H9 (cell line): ENCODE results near the gene KRT6A. TPM values are rescaled to one million over a fixed set of nuclear protein-coding genes. Genes with fewer than 3 reads are reported as not detected.

Experiments
- DNase-seq: peaks from one replicate; pipeline ENCODE4 v3.0.0-alpha.2; 2017
- H2AFZ ChIP-seq: one replicate; pipeline ENCODE4 v1.6.1; 2013; ENCODE audit warnings: mild to moderate bottlenecking, low read length, control low read depth, moderate library complexity
- H2AK5ac ChIP-seq: 2 replicates; pipeline ENCODE4 v1.6.1; 2013; ENCODE audit warnings: low read length, control low read depth, mixed read lengths; ENCODE audit not compliant: insufficient read length
- H2BK120ac ChIP-seq: one replicate; pipeline ENCODE4 v1.6.1; 2013; ENCODE audit warnings: low read depth, mild to moderate bottlenecking, low read length, control low read depth, inconsistent platforms; ENCODE audit not compliant: poor library complexity, severe bottlenecking
- H2BK12ac ChIP-seq: 2 replicates; pipeline ENCODE4 v1.6.1; 2013; ENCODE audit warnings: low read length, control low read depth, mixed read lengths, low read depth; ENCODE audit not compliant: insufficient read length
- H2BK15ac ChIP-seq: 2 replicates; pipeline ENCODE4 v1.6.1; 2013; ENCODE audit warnings: low read depth, low read length, control low read depth
- H2BK20ac ChIP-seq: one replicate; pipeline ENCODE4 v1.6.1; 2013; ENCODE audit warnings: low read depth, mild to moderate bottlenecking, low read length, control low read depth, inconsistent platforms; ENCODE audit not compliant: poor library complexity, severe bottlenecking
- H2BK5ac ChIP-seq: 2 replicates; pipeline ENCODE4 v1.6.1; 2013; ENCODE audit warnings: low read length, control low read depth, mixed read lengths; ENCODE audit not compliant: insufficient read length
- H3K14ac ChIP-seq: 2 replicates; pipeline ENCODE4 v1.6.1; 2013; ENCODE audit warnings: low read length, control low read depth; ENCODE audit not compliant: insufficient read depth
- H3K18ac ChIP-seq: 2 replicates; pipeline ENCODE4 v1.6.1; 2013; ENCODE audit warnings: low read depth, mild to moderate bottlenecking, mixed read lengths, low read length, control low read depth; ENCODE audit not compliant: insufficient read length
- H3K23ac ChIP-seq: 2 replicates; pipeline ENCODE4 v1.6.1; 2013; ENCODE audit warnings: low read length, control low read depth, mixed read lengths, low read depth; ENCODE audit not compliant: insufficient read length
- H3K23me2 ChIP-seq: 2 replicates; pipeline ENCODE4 v1.6.1; 2013; ENCODE audit warnings: low read depth, mild to moderate bottlenecking, mixed read lengths, low read length, control low read depth; ENCODE audit not compliant: insufficient read length, poor library complexity, severe bottlenecking
- H3K27ac ChIP-seq: 2 replicates; pipeline ENCODE4 v1.5.1; 2013; ENCODE audit warnings: low read length, control low read depth, mixed read lengths, low read depth; ENCODE audit not compliant: insufficient read length
- H3K27me3 ChIP-seq: 2 replicates; pipeline ENCODE4 v1.6.1; 2013; ENCODE audit warnings: low read length, control low read depth, inconsistent platforms; ENCODE audit not compliant: insufficient read depth
- H3K4ac ChIP-seq: 2 replicates; pipeline ENCODE4 v1.6.1; 2013; ENCODE audit warnings: low read depth, mild to moderate bottlenecking, control low read depth, inconsistent platforms, low read length, moderate library complexity
- H3K4me1 ChIP-seq: 2 replicates; pipeline ENCODE4 v1.6.1; 2013; ENCODE audit warnings: low read length, control low read depth, inconsistent platforms; ENCODE audit not compliant: insufficient read depth
- H3K4me2 ChIP-seq: 2 replicates; pipeline ENCODE4 v1.6.1; 2013; ENCODE audit warnings: low read length, control low read depth, mixed read lengths; ENCODE audit not compliant: insufficient read length, insufficient read depth
- H3K56ac ChIP-seq: 2 replicates; pipeline ENCODE4 v1.6.1; 2013; ENCODE audit warnings: low read depth, mild to moderate bottlenecking, mixed read lengths, low read length, control low read depth; ENCODE audit not compliant: insufficient read length
- H3K79me1 ChIP-seq: 2 replicates; pipeline ENCODE4 v1.6.1; 2013; ENCODE audit warnings: low read depth, mild to moderate bottlenecking, moderate library complexity, low read length, control low read depth, inconsistent platforms; ENCODE audit not compliant: insufficient read depth, poor library complexity, severe bottlenecking
- H3K79me2 ChIP-seq: 2 replicates; pipeline ENCODE4 v1.6.1; 2013; ENCODE audit warnings: low read length, control low read depth, inconsistent platforms; ENCODE audit not compliant: insufficient read depth
- H3K9ac ChIP-seq: 2 replicates; pipeline ENCODE4 v1.6.1; 2013; ENCODE audit warnings: low read length, control low read depth, mixed read lengths; ENCODE audit not compliant: insufficient read length; ENCODE audit errors: extremely low read depth
- H3K9me3 ChIP-seq: one replicate; pipeline ENCODE4 v1.6.1; 2013; ENCODE audit warnings: low read depth, low read length, inconsistent platforms; ENCODE audit not compliant: control insufficient read depth
- H3T11ph ChIP-seq: one replicate; pipeline ENCODE4 v1.6.1; 2013; ENCODE audit warnings: mild to moderate bottlenecking, low read length, control low read depth, inconsistent platforms
- H4K20me1 ChIP-seq: one replicate; pipeline ENCODE4 v1.6.1; 2013; ENCODE audit not compliant: control insufficient read depth, insufficient read length, insufficient read depth
- H4K5ac ChIP-seq: 2 replicates; pipeline ENCODE4 v1.6.1; 2013; ENCODE audit warnings: low read depth, mild to moderate bottlenecking, mixed read lengths, low read length, control low read depth; ENCODE audit not compliant: insufficient read length
- H4K8ac ChIP-seq: replicated peaks from 2 replicates; pipeline ENCODE4 v1.6.1; 2013; ENCODE audit warnings: low read length, control low read depth, mixed read lengths, low read depth; ENCODE audit not compliant: insufficient read length
- H4K91ac ChIP-seq: 2 replicates; pipeline ENCODE4 v1.6.1; 2013; ENCODE audit warnings: low read depth, mild to moderate bottlenecking, moderate library complexity, mixed read lengths, low read length, control low read depth; ENCODE audit not compliant: insufficient read length
- H3K27ac Mint-ChIP-seq, 3 experiments: 2 replicates in 2 of 3; 3 replicates in 1 of 3; pipeline ENCODE4 v1.8.0; 2020 to 2021; ENCODE audit warnings: mixed read lengths in 3 of 3, mild to moderate bottlenecking in 1 of 3, moderate library complexity in 1 of 3
- H3K27me3 Mint-ChIP-seq: 2 replicates; pipeline ENCODE4 v1.8.0; 2021; ENCODE audit warnings: low read depth, mild to moderate bottlenecking, moderate library complexity, mixed read lengths
- H3K36me3 Mint-ChIP-seq, 3 experiments: 2 replicates in 2 of 3; 3 replicates in 1 of 3; pipeline ENCODE4 v1.8.0; 2020 to 2021; ENCODE audit warnings: low read depth in 3 of 3, mixed read lengths in 3 of 3; ENCODE audit not compliant: insufficient read depth in 1 of 3
- H3K4me1 Mint-ChIP-seq, 2 experiments: 2 replicates each; pipeline ENCODE4 v1.8.0; 2020; ENCODE audit warnings: mixed read lengths in 2 of 2
- H3K4me3 Mint-ChIP-seq, 2 experiments: 2 replicates in 1 of 2; 3 replicates in 1 of 2; pipeline ENCODE4 v1.8.0; 2020 to 2021; ENCODE audit warnings: mild to moderate bottlenecking in 2 of 2, mixed read lengths in 2 of 2, moderate library complexity in 1 of 2
- H3K9me3 Mint-ChIP-seq, 2 experiments: 2 replicates in 1 of 2; 3 replicates in 1 of 2; pipeline ENCODE4 v1.8.0; 2020; ENCODE audit warnings: mild to moderate bottlenecking in 2 of 2, mixed read lengths in 2 of 2, moderate library complexity in 1 of 2
- CTCF ChIP-seq: fragments of 200-600 bp; sonication (generic); conservative IDR thresholded peaks from 3 replicates; pipeline ENCODE4 v1.8.0; 2021; ENCODE audit warnings: antibody characterized with exemption, mild to moderate bottlenecking
- WGBS: extraction: QIAGEN DNeasy Blood & Tissue Kit; methylation state at CpG from one replicate; pipeline ENCODE4 v1.1.7; 2013; ENCODE audit warnings: missing lambda C conversion rate, low lambda C conversion rate, mixed read lengths; ENCODE audit not compliant: insufficient read length; ENCODE audit errors: extremely low coverage; 5-methylcytosine and 5-hydroxymethylcytosine counted together
- total RNA-seq: library from RNA; stranded (reverse); gene quantifications from 2 replicates; pipeline ENCODE4 v1.2.1, GENCODE V29; 2021

The KRT6A gene
- total RNA-seq, 1 experiment from 2014 or later: not detected

GRCh38 chr12:52446367-52447045, 46.6 kb downstream of the KRT6A start:
- Histone ChIP-seq H3K14ac (no peak overlapping the region), H2BK120ac (no peak overlapping the region), H2BK20ac (no peak overlapping the region), H2AK5ac (no peak overlapping the region), H3K23ac (no peak overlapping the region), H2BK12ac (no peak overlapping the region), H3K4me1 (0 out of 2 replicates have a peak, but pooled peaks cover 2% of the 10 kb centered on the region), H3K9ac (no peak overlapping the region), H3K4ac (no peak overlapping the region), H4K20me1 (no peaks in the 10 kb centered on the region), H3K27ac (no peak overlapping the region), H3K79me2 (no peaks in the 10 kb centered on the region), H3K79me1 (no peaks in the 10 kb centered on the region), H2BK5ac (no peak overlapping the region), H4K91ac (no peak overlapping the region), H3T11ph (no peak overlapping the region), H3K27me3 (peaks cover 3% of the 10 kb centered on the region; the same call in 1 of the 2 replicates), H3K56ac (no peak overlapping the region), H3K4me2 (no peak overlapping the region), H3K9me3 (no peaks in the 10 kb centered on the region), H4K5ac (no peak overlapping the region), H3K18ac (no peak overlapping the region), H2BK15ac (no peak overlapping the region), H3K23me2 (no peaks in the 10 kb centered on the region), H2AFZ (no peak overlapping the region), H4K8ac (no peak overlapping the region)
- H3K4me3 Mint-ChIP-seq: no peak overlapping the region
- no peaks in the 10 kb centered on the region for H3K36me3 Mint-ChIP-seq
- peaks cover 19 to 20% of the 10 kb centered on the region in 2 experiments for H3K4me1 Mint-ChIP-seq
- TF ChIP-seq CTCF: no peak
- no peaks in the 10 kb centered on the region for H3K9me3 Mint-ChIP-seq
- no peak overlapping the region; a peak in 1 of 7 replicates for H3K27ac Mint-ChIP-seq
- peaks cover 23% of the 10 kb centered on the region for H3K27me3 Mint-ChIP-seq
- no peak for DNase-seq
- WGBS: no CpG with 5 or more reads among the region's 6 CpGs
